ENCODE measurements around the gene CPXM2. TPM values are rescaled to one million over a fixed set of nuclear protein-coding genes. Genes with fewer than 3 reads are reported as not detected.

The CPXM2 gene
- total and polyA plus RNA-seq, 9 of the 15 experiments (the other 6 are each of a cell fraction or from before 2014, with no cell fraction given): not detected

DNA sequence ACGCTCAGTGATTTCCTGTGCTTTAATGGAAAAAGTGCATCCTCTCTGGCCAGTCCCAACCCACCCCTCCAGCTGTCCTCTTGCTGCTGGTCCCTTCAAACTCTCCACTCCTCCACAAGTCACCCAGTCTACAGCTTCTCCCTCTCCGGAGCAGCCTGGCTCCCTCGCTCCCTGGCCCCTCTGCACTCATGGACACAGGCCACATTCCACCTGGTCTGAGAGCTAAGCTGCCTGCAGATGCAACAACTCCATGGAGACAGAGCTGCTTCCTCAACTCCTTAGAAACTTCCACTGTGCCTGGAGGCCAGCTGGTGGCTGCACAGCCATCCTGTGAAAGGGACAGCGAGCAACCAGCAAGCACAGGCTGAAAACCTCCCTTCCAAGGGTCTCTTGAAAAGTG lies 137.5 kb downstream of the CPXM2 start (continued):
- TF ChIP-seq ZBTB34 (CRISPR knock-in tag; IDR thresholded peaks at IDR 0.05) (no peak), FOXK1 (CRISPR knock-in tag; IDR thresholded peaks at IDR 0.05; ENCODE audit: borderline replicate concordance) (no peak)

GRCh38 chr10:123751342-123752134 lies 140.1 kb downstream of the CPXM2 start:
- H3K4me1 ChIP-seq (replicated peaks in 1 of 2; ENCODE audit: control insufficient read depth in 2 of 2, insufficient read depth in 2 of 2, low read length in 2 of 2): no peaks in the 10 kb centered on the region
- no peak for DNase-seq (ENCODE audit: extremely low read depth in 1 of 4, low spot score in 3 of 4)
- FAIRE-seq: no peak
- H4K20me1 ChIP-seq (replicated peaks; ENCODE audit: control insufficient read depth, insufficient read depth, low read length): no peaks in the 10 kb centered on the region
- H3K27ac ChIP-seq (ENCODE audit: extremely low read depth, low read depth, low read length): no peak overlapping the region
- in situ Hi-C loops (cut with MboI) (no loop called here), intact Hi-C loops (cut with micrococcal nuclease) (no loop called here)
- H2AFZ ChIP-seq (ENCODE audit: low read depth, low read length): no peak overlapping the region
- H3K4me2 ChIP-seq (ENCODE audit: insufficient read depth, low read length): no peak overlapping the region
- no peak overlapping the region for H3K9ac ChIP-seq (ENCODE audit: insufficient read depth in 1 of 2, low read depth in 2 of 2, low read length in 2 of 2)
- ChIA-PET CTCF (ENCODE audit: low intra/inter-chr PET ratio) (no interaction called here), POLR2A (interaction anchor here (0.6 kb wide), 1 partner anchor 1420 kb away, joined by 3 read pairs; no protein-coding TSS in a partner anchor)
- no peaks in the 10 kb centered on the region for H3K79me2 ChIP-seq (ENCODE audit: control insufficient read depth, insufficient read depth, low read length)
- no peak for ATAC-seq
- no peaks in the 10 kb centered on the region for H3K9me3 ChIP-seq (replicated peaks; ENCODE audit: control insufficient read depth, insufficient read depth, low read depth, low read length)
- 0% methylated on average over 10 of the region's 10 CpGs for WGBS (ENCODE audit: insufficient coverage, low coverage, missing lambda C conversion rate)
- TF ChIP-seq ADNP (tag; IDR thresholded peaks at IDR 0.05) (no peak), SETDB1 (IDR thresholded peaks at IDR 0.05; ENCODE audit: low read length) (no peak), BRD4 (IDR thresholded peaks at IDR 0.05) (no peak)
- TF ChIP-seq, protein P1, sequence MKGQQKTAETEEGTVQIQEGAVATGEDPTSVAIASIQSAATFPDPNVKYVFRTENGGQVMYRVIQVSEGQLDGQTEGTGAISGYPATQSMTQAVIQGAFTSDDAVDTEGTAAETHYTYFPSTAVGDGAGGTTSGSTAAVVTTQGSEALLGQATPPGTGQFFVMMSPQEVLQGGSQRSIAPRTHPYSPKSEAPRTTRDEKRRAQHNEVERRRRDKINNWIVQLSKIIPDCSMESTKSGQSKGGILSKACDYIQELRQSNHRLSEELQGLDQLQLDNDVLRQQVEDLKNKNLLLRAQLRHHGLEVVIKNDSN (CRISPR knock-in tag; IDR thresholded peaks at IDR 0.05): no peak
- no peak overlapping the region for H3K4me3 ChIP-seq
- H3K9me1 ChIP-seq (ENCODE audit: control insufficient read depth, insufficient read depth, low read length): no peaks in the 10 kb centered on the region
- BruUV-seq (replicated peaks): no TSS peak
- H3K36me3 ChIP-seq (ENCODE audit: control insufficient read depth, insufficient read depth, low read length): no peaks in the 10 kb centered on the region
- peaks cover 0 to under 1% of the 10 kb centered on the region in 2 experiments; a peak in 2 of 5 replicates for H3K27me3 ChIP-seq (ENCODE audit: control insufficient read depth in 2 of 2, insufficient read depth in 2 of 2, low read length in 2 of 2)

All from K562 (cell line).